Measurements from ENCODE around the gene CILP2.

The CILP2 gene

GRCh38 chr19:19531951-19532805 lies 5.9 kb upstream of the CILP2 start:
- DNase-seq = peak; percentile 59

GRCh38 chr19:19532806-19533701 lies 5.0 kb upstream of the CILP2 start:
- DNase-seq = no peak

- no peak for DNase-seq
Observed at GRCh38 chr19:19533841-19534240, 4.2 kb upstream of the CILP2 start.

GRCh38 chr19:19534556-19535265 lies 3.4 kb upstream of the CILP2 start:
- DNase-seq = no peak

- no peak for DNase-seq
Observed at GRCh38 chr19:19535311-19536191, 2.5 kb upstream of the CILP2 start.

GRCh38 chr19:19537075-19538048 lies 703 bp upstream of the CILP2 start:
- no peak for DNase-seq

GRCh38 chr19:19538785-19539166 lies 711 bp downstream of the CILP2 start:
- no peak for DNase-seq

GRCh38 chr19:19539698-19540063 lies 1.6 kb downstream of the CILP2 start:
- no peak for DNase-seq

GRCh38 chr19:19540064-19540714 lies 2.1 kb downstream of the CILP2 start:
- no peak for DNase-seq

- DNase-seq = no peak
Observed at GRCh38 chr19:19540715-19541515, 2.9 kb downstream of the CILP2 start.

GRCh38 chr19:19541616-19542015 lies 3.6 kb downstream of the CILP2 start:
- no peak for DNase-seq

- DNase-seq = no peak
Observed at GRCh38 chr19:19542507-19542906, 4.4 kb downstream of the CILP2 start.

- no peak for DNase-seq
Observed at GRCh38 chr19:19543101-19543500, 5.0 kb downstream of the CILP2 start.

GRCh38 chr19:19543640-19544039 lies 5.6 kb downstream of the CILP2 start:
- DNase-seq = no peak

GRCh38 chr19:19544257-19544953 lies 6.3 kb downstream of the CILP2 start:
- DNase-seq = no peak

- DNase-seq = no peak
Observed at GRCh38 chr19:19544954-19545591, 7.0 kb downstream of the CILP2 start.

GRCh38 chr19:19545707-19546106 lies 7.6 kb downstream of the CILP2 start:
- no peak for DNase-seq

- DNase-seq = no peak
Observed at GRCh38 chr19:19546751-19547162, 8.7 kb downstream of the CILP2 start.
